Activated CD8-positive, alpha-beta memory T cell treated with anti-CD3 and anti-CD28 coated beads for 24 hours (primary cell): ENCODE data around the gene SNTB2.

Experiments used
- DNase-seq: peaks from one replicate; pipeline ENCODE4 v3.0.0-alpha.2; 2020

SNTB2 gene

GRCh38 chr16:69182730-69183416 lies 4.1 kb upstream of the SNTB2 start:
- peak; percentile 42 for DNase-seq

GRCh38 chr16:69187446-69188235 lies 677 bp downstream of the SNTB2 start:
- peak; percentile 79 for DNase-seq

- DNase-seq, result no peak
These were observed 1.2 kb downstream of the SNTB2 start for GRCh38 chr16:69188236-69188549.

GRCh38 chr16:69188716-69189115 lies 1.8 kb downstream of the SNTB2 start:
- peak; percentile 30 for DNase-seq

- DNase-seq, result peak; percentile 9
These were observed 3.2 kb downstream of the SNTB2 start for GRCh38 chr16:69190046-69190588.

GRCh38 chr16:69190598-69190997 lies 3.6 kb downstream of the SNTB2 start:
- DNase-seq, result peak; percentile 17

- no peak for DNase-seq
These were observed 4.2 kb downstream of the SNTB2 start for GRCh38 chr16:69191136-69191535.

- no peak for DNase-seq
These were observed 6.9 kb downstream of the SNTB2 start for GRCh38 chr16:69193855-69194254.

- no peak for DNase-seq
These were observed 7.5 kb downstream of the SNTB2 start for GRCh38 chr16:69194488-69194887.

- no peak for DNase-seq
These were observed 8.5 kb downstream of the SNTB2 start for GRCh38 chr16:69195369-69196029.

GRCh38 chr16:69197573-69197972 lies 10.6 kb downstream of the SNTB2 start:
- DNase-seq, result no peak

GRCh38 chr16:69199382-69199781 lies 12.4 kb downstream of the SNTB2 start:
- DNase-seq, result no peak

- no peak for DNase-seq
These were observed 14.3 kb downstream of the SNTB2 start for GRCh38 chr16:69201291-69201690.

- DNase-seq, result no peak
These were observed 14.8 kb downstream of the SNTB2 start for GRCh38 chr16:69201787-69202186.

- no peak for DNase-seq
These were observed 17.2 kb downstream of the SNTB2 start for GRCh38 chr16:69204172-69204571.

GRCh38 chr16:69209735-69210134 lies 22.8 kb downstream of the SNTB2 start:
- no peak for DNase-seq

- no peak for DNase-seq
These were observed 30.5 kb downstream of the SNTB2 start for GRCh38 chr16:69217433-69217832.

- DNase-seq, result no peak
These were observed 32.3 kb downstream of the SNTB2 start for GRCh38 chr16:69219279-69219678.

GRCh38 chr16:69223882-69224281 lies 36.9 kb downstream of the SNTB2 start:
- no peak for DNase-seq

GRCh38 chr16:69225121-69225520 lies 38.2 kb downstream of the SNTB2 start:
- DNase-seq, result no peak

- no peak for DNase-seq
These were observed 46.2 kb downstream of the SNTB2 start for GRCh38 chr16:69233124-69233523.

- DNase-seq, result no peak
These were observed 47.5 kb downstream of the SNTB2 start for GRCh38 chr16:69234460-69234859.

- DNase-seq, result no peak
These were observed 49.4 kb downstream of the SNTB2 start for GRCh38 chr16:69236319-69236718.

GRCh38 chr16:69237296-69237695 lies 50.3 kb downstream of the SNTB2 start:
- no peak for DNase-seq
